WERI-Rb-1 (cell line): ENCODE measurements around the gene DCDC2C.

Experiments
- DNase-seq: peaks from one replicate; pipeline ENCODE4 v3.0.0-alpha.2; 2020
- H3K27ac ChIP-seq: fragments of 250-450 bp; sonication (Bioruptor Pico); 2 replicates; pipeline ENCODE4 v1.5.1; 2020; ENCODE audit warnings: mild to moderate bottlenecking, moderate library complexity
- H3K27me3 ChIP-seq: fragments of 250-450 bp; sonication (Bioruptor Pico); 2 replicates; pipeline ENCODE4 v1.5.1; 2021; ENCODE audit warnings: mild to moderate bottlenecking, low read depth, moderate library complexity; ENCODE audit not compliant: insufficient read depth, severe bottlenecking
- H3K36me3 ChIP-seq: fragments of 250-450 bp; sonication (Bioruptor Pico); 2 replicates; pipeline ENCODE4 v1.5.1; 2020; ENCODE audit warnings: mild to moderate bottlenecking, moderate library complexity
- H3K4me3 ChIP-seq: 2 replicates; pipeline ENCODE4 v1.5.1; 2011; ENCODE audit warnings: low read depth, mild to moderate bottlenecking, control low read depth, low read length
- H3K9me3 ChIP-seq: fragments of 250-450 bp; sonication (Bioruptor Pico); 2 replicates; pipeline ENCODE4 v1.5.1; 2021; ENCODE audit warnings: mild to moderate bottlenecking, moderate library complexity; ENCODE audit not compliant: severe bottlenecking
- TF ChIP-seq, protein P1 (sequence below): IDR thresholded peaks from 2 replicates; pipeline ENCODE4 v1.5.1; 2011; ENCODE audit warnings: low read depth, mild to moderate bottlenecking, control low read depth, inconsistent platforms, low read length

Gene DCDC2C

DNA sequence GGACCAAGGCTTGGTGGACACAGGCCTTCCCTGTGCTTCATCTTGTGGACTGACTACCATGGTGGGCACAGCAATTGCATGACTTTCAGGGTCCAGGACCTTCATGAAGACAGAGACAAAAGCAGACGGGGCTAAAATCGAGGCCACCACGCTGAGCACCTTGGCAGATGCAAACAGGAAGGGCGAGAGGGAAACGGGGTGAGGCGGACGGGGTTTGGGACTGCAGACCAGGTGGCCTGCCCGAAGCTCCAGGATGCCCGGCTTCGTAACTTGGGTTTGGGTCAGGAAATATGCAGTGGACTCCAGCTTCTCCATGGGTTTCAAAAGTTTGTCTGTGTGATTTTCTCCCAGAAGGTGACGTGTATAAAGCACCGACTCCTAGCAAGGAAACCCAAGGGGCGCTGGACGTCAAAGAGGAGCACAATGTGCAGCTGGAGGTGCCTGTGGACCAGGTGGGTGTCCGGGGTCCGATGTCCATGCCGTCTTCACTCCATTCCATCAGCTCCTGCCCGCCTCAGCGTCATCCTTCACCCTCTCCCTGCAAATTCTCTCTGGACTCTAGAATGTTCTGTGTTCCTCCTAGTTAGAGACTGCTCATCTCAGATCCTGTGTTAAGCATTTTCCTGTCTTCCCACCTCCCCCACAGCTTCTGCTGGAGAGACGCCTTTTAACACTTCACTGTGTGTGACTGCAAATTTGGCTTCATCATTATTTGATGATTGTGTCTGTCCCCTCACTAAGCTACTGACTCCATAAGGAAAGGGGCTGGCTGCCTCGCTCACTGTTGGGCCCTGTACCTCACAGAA, 65.8 kb downstream of the DCDC2C start:
- H3K27me3 ChIP-seq, result no peaks in the 10 kb centered on the region
- no peaks in the 10 kb centered on the region for H3K9me3 ChIP-seq
- no peak for DNase-seq
- H3K27ac ChIP-seq, result no peak overlapping the region
- H3K4me3 ChIP-seq, result no peak overlapping the region
- H3K36me3 ChIP-seq, result no peaks in the 10 kb centered on the region
- TF ChIP-seq, protein P1, sequence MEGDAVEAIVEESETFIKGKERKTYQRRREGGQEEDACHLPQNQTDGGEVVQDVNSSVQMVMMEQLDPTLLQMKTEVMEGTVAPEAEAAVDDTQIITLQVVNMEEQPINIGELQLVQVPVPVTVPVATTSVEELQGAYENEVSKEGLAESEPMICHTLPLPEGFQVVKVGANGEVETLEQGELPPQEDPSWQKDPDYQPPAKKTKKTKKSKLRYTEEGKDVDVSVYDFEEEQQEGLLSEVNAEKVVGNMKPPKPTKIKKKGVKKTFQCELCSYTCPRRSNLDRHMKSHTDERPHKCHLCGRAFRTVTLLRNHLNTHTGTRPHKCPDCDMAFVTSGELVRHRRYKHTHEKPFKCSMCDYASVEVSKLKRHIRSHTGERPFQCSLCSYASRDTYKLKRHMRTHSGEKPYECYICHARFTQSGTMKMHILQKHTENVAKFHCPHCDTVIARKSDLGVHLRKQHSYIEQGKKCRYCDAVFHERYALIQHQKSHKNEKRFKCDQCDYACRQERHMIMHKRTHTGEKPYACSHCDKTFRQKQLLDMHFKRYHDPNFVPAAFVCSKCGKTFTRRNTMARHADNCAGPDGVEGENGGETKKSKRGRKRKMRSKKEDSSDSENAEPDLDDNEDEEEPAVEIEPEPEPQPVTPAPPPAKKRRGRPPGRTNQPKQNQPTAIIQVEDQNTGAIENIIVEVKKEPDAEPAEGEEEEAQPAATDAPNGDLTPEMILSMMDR, result no peak

DNA sequence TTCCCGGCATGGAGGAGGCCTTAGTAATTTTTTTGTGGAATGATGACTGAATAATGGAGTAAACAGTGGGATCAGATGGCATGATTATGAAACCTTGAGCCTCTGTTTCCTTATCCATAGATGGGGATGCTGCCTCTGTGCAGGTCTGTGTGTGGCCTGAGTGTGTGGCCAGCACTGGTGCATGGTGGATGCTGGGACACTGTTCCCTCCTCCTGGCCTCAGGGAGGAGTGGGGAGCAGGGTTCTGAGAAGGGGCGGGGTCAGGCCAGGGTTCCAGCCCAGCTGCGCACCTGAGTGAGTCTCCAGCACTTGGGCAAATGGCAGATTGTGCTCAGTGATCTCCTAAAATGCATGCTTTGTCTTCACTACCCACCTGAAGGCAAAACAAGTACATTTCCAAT, 66.4 kb downstream of the DCDC2C start:
- no peak overlapping the region for H3K4me3 ChIP-seq
- H3K9me3 ChIP-seq, result no peaks in the 10 kb centered on the region
- no peaks in the 10 kb centered on the region for H3K36me3 ChIP-seq
- no peaks in the 10 kb centered on the region for H3K27me3 ChIP-seq
- DNase-seq, result no peak
- H3K27ac ChIP-seq, result no peak overlapping the region
- TF ChIP-seq, protein P1, result no peak

DNA sequence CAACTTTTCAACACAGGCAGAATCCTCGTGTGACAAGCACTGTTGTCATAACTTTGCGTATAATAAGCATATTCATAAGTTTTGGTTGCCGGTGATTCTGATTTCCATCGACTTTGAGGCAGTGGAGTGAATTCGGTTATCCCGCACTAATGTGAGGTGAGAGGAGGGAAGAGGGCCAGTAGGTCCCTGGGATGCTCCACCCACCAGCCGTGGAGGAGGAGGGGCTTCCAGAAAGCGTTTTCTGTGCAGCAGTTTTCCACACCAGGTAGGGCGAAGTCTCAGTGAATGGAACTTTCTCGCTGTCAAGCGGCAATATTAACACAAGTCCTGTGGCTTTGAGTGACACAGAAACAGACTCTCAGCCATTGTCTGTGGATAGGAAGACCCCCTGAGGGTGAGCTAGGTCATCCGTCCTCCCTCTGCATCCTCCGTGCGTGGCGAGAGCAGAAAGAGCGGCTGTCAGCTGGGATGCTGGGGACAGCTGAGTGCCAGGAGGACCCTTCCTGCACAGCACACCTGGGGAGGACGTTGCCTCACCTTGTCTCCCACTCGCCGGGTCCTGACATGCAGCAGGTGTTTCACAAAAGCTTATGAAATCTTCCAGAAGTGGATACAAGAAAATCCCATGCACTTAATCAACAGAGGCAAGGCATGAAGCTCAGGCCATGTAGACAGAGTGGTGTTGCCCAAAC, 67.5 kb downstream of the DCDC2C start:
- TF ChIP-seq, protein P1, result no peak
- Histone ChIP-seq H3K9me3 (no peaks in the 10 kb centered on the region), H3K27me3 (no peaks in the 10 kb centered on the region)

DNA sequence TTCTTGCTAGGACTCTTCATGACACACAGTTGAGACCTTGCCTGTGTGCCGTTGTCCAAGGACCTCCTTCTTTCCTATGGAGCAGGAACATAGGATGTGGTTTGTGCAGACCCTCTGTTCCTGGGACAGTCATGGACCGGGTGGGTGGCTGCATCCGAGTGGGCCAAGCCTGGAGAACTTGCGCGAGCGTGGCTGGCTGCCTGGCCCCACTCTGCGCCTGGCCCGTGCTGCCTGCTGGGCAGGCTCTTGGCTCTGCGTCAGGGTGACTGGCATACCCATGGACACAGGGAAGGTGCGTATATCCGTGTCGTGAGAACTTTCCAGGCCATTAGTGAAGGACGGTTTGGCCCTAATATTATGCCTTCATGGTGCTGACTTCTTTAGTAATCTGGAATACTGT, 68.2 kb downstream of the DCDC2C start:
- TF ChIP-seq, protein P1, result no peak
- no peak for DNase-seq
- H3K4me3 ChIP-seq, result no peak overlapping the region
- H3K36me3 ChIP-seq, result no peaks in the 10 kb centered on the region
- no peaks in the 10 kb centered on the region for H3K9me3 ChIP-seq
- H3K27ac ChIP-seq, result no peak overlapping the region
- H3K27me3 ChIP-seq, result no peaks in the 10 kb centered on the region

More for the DNA sequence above, 67.5 kb downstream of the DCDC2C start:
- Histone ChIP-seq H3K4me3 (no peak overlapping the region), H3K36me3 (no peaks in the 10 kb centered on the region), H3K27ac (no peak overlapping the region)
- DNase-seq, result no peak

DNA sequence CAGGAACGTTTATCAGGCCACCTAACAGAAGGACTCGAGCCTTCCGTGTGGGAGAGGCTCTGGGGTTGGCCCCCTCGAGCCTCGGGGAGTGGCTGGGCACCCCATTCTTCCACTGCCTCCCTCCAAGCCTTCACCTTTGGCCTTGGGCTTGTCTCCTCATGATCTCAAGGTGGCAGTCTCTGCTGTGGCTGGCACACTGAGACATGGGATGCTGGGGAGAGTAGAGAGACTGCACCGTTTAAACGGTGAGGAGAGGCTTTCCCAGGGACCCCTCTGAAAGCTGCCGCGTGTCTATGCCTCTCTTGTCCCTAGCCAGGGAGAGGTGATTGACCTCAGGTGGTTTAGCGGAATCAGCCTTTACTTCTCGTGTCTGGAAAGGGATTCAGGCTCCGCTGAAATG, 71.0 kb downstream of the DCDC2C start:
- no peaks in the 10 kb centered on the region for H3K36me3 ChIP-seq
- no peak for DNase-seq
- no peaks in the 10 kb centered on the region for H3K9me3 ChIP-seq
- H3K27ac ChIP-seq, result no peak overlapping the region
- TF ChIP-seq, protein P1, result no peak
- no peaks in the 10 kb centered on the region for H3K27me3 ChIP-seq
- H3K4me3 ChIP-seq, result no peak overlapping the region
